Gastrocnemius medialis (tissue), 4 donors: ENCODE measurements around the gene RAD51D.

ENCODE experiments used
- POLR2A ChIP-seq, 2 donors: fragments of 450-650 bp; IDR thresholded peaks; one replicate each; pipeline ENCODE4 v1.6.1; 2017; ENCODE audit warnings: antibody characterized with exemption in 2 of 2, mild to moderate bottlenecking in 2 of 2, moderate library complexity in 2 of 2
- TF ChIP-seq, protein P1 (sequence below), 5 experiments: fragments of 450-650 bp in 3 of 5; fragments of 200-600 bp in 2 of 5; sonication (generic) in 2 of 5; IDR thresholded peaks in 4 of 5; conservative IDR thresholded peaks in 1 of 5; 1 replicate in 4 of 5; 2 replicates in 1 of 5; pipeline ENCODE4 v1.5.1; 2016 to 2019; ENCODE audit warnings: antibody characterized with exemption in 5 of 5, mild to moderate bottlenecking in 3 of 5, moderate library complexity in 3 of 5

- TF ChIP-seq, protein P1, sequence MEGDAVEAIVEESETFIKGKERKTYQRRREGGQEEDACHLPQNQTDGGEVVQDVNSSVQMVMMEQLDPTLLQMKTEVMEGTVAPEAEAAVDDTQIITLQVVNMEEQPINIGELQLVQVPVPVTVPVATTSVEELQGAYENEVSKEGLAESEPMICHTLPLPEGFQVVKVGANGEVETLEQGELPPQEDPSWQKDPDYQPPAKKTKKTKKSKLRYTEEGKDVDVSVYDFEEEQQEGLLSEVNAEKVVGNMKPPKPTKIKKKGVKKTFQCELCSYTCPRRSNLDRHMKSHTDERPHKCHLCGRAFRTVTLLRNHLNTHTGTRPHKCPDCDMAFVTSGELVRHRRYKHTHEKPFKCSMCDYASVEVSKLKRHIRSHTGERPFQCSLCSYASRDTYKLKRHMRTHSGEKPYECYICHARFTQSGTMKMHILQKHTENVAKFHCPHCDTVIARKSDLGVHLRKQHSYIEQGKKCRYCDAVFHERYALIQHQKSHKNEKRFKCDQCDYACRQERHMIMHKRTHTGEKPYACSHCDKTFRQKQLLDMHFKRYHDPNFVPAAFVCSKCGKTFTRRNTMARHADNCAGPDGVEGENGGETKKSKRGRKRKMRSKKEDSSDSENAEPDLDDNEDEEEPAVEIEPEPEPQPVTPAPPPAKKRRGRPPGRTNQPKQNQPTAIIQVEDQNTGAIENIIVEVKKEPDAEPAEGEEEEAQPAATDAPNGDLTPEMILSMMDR (IDR thresholded peaks at IDR 0.05 in 4 of 5, conservative IDR thresholded peaks at IDR 0.05 in 1 of 5) = peak; percentile 82 to 97 (median 87)
- TF ChIP-seq POLR2A (IDR thresholded peaks at IDR 0.05) = no peak
Observed at GRCh38 chr17:35141681-35142466, 22.2 kb upstream of the RAD51D start, which contains the start of gene NLE1.
